Activated T-cell treated with anti-CD3 and anti-CD28 coated beads for 48 hours (primary cell): ENCODE results near the gene ATP11A.
"Not testable (repeated sequence)": the region's sequence is repeated elsewhere in the genome, so short reads cannot be mapped to it uniquely, and the experiment has no call there.

ENCODE experiments used
- DNase-seq: peaks from one replicate; pipeline ENCODE4 v3.0.0-alpha.2; 2020; ENCODE audit warnings: low read depth

Gene ATP11A

DNA sequence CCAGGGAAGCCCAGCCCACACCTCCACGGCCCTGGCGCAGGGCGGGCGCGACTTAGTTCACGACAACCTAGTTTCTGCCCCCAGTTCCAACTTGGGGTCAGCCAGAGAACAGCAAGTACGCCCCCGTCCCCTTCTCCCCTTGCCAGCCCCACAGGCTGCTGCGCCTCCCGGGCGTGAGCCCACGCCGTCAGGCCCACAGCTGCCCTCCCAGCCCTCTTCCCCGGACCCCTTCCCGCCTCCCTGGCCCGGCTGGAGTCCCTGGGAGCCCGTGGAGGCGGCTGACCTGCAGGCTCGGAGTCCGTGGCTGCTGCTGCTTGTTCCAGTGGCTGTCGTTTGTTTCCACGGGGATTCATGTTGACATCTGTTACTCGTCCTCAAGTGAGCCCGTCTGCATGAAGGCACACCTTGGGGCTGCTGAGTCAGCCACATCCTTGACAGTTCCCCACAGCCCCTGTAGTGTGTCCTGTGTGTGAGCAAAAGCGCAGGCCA lies 86.0 kb downstream of the ATP11A start:
- DNase-seq: no peak

DNA sequence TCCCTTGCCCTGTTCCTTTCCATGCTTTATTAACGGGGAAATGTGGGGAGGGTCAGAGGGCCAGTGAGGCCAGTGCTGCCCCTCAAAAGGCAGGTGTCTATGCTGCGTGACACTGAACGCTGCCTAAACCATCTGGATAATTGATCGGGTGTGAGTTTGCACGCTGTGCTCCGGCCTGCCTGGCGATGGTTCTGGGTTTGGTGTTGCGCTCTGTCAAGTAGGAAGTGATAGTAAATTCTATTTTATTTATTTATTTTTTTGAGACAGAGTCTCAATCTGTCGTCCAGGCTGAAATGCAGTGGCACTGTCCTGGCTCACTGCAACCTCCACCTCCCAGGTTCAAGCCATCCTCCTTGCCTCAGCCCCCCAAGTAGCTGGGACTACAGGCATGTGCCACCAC lies 86.5 kb downstream of the ATP11A start:
- no peak for DNase-seq

DNA sequence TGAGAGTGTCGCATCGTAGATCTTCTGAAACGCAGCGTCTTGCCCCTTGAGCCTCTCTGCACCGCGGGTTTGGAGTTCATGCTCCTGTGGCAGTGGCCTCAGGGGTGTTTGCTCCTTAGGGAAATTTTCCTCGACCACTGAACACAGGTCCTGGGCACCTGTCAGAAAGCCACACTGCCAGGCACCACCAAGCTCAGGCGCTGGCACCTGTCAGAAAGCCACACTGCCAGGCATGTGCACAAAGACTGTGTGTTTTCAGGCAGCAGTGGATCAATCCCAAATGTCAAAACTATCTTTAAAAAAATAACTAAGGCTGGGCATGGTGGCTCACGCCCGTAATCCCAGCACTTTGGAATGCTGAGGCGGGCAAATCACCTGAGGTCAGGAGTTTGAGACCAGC lies 87.1 kb downstream of the ATP11A start:
- DNase-seq: no peak

DNA sequence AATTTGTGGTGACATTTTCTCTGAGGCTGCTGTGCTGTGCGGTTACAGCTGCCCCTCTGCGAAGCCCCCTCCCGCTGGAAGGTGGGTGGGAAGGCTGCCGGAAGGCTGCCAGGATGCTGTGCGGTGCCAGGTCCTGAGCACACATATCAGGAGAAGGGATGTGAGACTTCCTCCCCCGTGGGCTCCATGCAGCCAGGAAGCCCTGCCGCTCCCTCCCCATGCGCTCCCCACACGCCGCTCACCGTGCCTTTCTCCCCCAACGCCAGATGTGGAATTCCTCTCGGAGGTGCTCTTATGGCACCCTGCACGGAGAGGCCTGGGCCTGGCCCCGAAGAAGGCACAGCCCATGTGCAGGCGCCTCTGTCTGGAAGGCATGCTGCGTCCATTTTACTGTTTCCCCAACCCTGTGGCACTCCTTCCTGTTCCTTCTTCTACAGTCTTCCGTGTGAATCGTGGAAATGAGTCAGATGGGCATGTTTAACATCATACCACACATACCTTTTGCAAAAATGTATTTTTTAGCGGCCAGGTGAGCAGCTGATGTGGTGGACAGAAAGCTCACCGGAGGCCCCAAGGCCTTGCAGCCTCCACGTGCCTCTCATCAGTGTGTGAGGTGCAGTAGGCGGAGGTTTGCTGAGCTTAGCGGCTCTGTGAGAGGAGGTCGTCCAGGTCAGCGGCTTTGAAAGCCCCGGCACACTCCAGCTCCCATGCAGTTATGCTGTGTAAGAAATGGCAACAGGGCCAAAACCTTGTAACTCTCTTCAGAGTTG lies 88.0 kb downstream of the ATP11A start:
- no peak for DNase-seq

DNA sequence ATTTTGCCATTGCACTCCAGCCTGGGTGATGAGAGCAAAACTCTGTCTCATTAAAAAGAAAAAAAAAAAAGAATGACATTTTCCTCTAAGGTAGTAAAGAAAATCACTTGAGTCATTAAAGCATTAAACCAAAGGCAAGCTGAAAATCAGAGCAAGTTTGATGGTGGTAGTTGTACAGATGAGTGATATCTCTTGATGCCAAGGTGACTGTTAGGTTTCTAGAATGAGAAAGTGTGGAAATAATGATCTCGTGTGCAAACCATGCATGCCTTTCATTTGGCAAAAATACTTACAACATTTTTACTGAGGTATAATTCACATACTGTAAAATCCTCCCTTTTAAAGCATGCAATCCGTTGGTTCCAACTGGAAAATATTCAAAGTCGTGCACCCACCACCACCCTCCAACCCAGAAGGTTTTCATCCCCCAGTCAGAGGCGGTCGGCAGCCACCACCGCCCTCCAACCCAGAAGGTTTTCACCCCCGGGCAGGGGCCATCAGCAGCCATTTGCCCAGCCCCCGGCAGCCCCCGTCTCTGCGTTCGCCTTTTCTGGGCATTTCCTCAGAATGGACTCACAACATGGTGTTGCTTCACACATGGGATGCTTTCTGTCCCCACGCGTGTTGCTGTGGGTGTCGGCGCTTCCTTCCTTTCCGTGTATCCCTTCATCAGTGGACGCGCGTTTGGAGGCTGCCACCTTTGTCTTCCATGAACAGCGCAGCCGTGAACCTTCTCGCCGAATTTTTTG lies 90.2 kb downstream of the ATP11A start:
- no peak for DNase-seq

DNA sequence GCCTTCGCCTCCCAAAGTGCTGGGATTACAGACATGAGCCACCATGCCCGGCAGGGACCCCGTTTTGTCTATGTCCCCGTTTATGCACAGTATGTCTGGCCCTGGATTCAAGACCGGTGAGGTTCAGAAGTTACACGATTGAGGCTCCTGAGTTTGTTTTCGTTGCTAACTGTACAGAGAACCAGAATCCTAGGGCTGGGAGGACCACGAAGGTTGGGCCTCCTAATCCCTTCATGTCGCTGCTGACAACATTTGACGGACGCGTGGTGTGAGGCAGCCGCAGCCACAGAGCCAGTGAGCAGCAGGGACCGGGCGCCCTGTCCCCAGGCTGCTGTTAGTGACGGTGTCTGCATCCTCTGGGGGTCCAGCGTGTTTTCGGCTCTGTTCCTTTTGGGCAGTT lies 91.4 kb downstream of the ATP11A start:
- DNase-seq: no peak

DNA sequence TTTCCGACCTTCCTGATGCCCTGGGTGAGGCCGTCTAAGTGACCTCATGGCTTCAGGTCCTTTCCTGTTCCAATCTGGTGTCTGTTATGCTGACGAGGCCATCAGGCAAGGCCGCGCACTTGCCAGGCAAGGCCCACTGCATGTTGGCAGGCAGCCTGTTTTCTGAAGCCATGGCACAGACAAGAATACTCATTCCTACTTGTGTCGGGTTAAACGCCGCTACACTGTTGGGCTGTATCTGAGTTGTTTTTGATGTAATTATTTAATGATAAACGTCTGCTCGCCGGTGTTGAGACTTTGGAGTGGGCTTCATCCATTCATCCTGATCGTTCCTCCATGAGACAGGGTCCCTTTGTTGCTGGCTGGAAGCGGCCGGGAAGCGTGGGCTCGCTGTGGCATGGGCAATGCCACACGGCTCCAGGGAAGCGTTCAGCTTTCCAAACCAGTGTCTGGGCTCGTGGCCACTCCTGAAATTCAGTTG lies 92.1 kb downstream of the ATP11A start:
- no peak for DNase-seq

DNA sequence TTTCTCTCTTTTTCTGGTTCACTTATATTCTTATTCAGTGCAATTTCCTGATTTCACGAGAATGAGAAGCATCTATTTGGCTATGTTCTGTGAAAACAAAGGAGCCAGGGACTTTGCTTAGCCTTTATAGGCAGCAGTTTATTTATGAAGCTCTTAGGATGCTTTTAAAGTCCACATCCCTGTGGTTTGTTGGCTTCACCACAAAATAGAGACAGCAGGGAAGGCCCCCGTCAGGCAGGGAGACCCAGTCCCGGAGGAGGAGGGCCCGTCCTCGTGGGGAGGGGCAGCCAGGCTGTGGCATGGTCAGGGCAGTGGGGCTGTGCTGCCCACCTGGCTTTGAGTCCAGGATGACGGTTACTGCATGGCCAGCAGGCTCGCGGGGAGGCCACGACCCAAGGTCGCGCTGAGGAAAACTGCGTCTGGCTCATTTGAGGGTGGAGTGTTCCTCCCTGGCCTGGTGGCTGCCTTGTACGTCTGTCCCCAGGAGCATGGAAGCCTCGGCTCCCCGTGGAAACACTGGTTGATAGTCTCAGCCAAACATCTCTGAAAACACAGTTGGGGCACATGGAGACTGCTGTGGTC lies 92.7 kb downstream of the ATP11A start:
- no peak for DNase-seq

DNA sequence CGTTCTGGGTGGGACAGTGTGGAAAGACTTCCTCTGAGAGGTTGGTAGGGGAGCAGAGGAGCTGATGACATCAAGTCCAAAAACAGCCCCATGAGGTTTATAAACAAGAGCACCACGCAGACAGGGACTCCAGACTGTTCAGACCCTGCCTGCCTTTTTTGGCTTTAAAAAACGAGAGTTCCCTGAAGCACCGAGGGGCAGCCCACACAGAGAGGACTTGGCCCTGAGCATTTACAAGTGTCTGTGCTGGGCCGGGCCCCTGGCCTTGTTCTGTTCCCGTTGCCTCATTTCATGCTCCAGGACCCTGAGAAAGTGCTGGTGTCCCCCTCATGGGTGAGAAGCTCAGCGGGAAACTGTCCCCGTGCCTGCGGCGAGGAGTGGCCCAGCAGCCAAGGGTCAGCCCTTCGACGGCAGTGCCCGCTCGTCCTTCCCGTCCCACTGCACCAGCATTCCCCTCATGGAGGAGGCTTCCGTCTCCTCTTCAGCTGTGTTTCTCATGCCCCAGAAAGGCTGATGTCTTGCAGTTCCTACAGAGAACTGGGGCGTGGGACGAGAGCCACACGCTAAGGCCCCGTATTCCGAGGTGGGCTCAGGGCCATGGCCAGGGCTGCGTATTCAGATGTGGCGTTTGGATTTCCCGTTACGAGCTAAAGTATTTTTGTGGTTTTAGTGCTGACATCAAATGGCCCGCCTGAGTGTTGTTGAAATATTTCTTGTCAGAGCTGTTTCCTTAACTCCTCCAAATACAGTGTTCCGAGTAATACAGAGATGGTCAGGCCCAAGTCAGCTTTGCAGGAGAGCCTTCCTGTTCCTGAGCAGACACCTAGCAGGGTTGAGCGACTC lies 93.5 kb downstream of the ATP11A start:
- DNase-seq: no peak

DNA sequence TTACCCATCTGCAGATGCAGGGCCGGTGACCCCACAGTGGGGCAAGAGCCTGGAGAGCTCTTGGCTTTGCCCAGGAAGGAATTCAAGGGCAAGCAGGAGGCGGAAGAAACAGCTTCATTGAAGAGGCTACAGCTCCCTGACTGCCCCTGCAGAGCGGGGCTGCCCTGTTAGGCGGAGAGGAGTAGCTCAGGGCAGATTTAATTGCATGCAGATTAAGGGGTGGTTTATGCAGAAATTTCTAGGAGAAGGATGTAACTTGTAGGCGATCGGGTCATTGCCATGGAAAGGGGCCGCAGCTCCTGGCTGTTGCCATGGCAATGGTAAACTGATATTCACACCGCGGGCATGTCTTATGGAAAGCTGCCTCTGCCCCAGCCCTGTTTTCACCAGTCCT lies 94.1 kb downstream of the ATP11A start:
- DNase-seq: no peak

DNA sequence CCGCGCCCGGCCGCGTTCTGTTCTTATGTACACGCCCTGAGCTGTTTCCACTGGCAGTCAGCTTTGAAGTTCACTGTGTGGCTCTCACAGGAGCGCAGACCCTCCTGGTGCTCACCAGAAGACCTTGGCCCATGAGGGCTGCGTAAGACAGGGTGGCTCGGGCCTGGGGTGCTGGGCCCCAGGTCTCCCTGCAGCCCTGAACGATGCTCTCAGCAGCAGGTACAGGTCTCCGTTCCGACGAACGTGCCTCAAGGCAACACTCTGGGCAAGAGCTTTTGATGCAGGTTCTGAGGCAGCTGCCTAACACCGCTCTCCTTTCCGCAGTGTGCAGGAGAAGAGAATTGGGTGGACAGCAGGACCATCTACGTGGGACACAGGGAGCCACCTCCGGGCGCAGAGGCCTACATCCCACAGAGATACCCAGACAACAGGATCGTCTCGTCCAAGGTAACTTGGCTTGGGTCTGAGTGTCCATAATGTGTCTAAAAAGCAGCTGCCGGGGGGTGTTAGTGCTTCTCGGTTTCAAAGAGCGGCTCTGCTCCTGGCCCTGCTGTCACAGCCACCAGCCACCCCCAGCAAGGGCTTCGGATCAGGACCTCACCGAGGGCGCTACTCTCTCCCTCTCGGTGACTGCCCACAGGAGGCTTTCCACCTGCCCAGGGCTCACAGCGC lies 95.1 kb downstream of the ATP11A start:
- DNase-seq: no peak

DNA sequence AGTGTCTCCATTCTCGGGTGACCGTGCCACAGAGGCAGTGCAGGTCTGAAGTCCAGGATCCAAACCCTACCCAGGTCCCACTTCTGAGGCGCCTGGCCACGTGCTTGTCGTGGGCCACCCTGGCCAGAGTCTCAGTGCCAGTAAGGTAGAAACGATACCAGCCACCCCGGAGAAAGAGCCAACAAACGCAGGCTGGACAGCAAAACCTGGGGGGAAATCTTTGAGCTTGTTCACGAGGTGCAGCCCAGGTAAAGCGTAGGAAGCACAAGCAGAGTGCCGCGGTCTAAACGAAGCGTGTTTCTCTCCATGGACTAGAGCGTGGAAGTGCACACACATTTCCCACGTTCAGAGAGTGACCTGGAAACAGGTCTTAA lies 95.6 kb downstream of the ATP11A start:
- DNase-seq: no peak

DNA sequence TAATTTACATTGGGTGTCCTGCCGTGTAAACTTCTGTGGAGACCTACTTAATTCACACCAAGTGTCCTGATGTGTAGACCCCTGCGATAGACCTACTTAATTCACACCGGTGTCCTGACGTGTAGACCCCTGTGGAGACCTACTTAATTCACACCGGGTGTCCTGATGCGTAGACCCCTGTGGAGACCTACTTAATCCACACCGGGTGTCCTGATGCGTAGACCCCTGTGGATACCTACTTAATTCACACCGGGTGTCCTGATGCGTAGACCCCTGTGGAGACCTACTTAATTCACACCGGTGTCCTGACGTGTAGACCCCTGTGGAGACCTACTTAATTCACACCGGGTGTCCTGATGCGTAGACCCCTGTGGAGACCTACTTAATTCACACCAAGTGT lies 97.0 kb downstream of the ATP11A start:
- DNase-seq: not testable (repeated sequence)

DNA sequence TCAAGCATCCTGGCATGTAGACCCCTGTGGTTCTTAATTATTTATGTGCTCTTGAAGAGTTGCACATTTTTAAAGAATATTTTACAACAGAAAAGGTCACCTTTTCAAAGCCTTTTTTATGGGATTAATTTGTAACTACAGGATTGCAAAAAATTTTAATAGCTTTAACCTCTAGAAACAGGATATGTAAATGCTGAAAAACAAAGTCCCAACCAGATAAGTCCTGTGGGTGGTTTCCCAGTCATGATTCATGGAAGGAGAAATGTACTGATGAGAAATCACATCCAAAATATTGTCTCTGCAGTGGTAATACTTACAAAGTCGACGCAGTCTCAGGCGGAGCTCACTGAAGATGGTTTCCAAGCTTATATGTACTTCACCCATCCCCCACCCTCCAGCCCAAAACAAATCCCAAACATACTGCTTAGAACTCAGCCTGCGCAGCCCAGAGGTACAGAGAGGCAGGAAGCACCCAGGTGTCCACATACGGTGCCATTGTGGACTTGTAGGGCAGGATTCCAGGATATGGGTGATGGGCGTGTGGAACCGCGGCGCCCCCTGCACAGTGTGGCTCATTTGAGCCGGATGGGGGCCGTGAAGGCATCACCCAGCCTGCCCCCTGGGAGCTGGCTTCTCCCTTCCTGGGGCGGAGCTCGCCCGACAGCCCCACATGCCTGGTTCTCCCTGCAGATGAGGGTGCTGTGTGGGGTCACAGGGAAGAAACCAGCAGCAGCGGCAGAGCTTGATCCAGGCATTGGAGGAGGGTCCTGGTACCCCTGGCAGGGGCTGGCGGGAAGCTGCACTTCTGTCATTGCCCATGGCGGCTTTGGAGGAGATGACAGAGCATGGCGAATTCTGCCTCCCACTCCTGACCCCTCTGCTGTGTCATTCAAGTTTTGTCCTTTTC lies 101.2 kb downstream of the ATP11A start:
- DNase-seq: no peak

DNA sequence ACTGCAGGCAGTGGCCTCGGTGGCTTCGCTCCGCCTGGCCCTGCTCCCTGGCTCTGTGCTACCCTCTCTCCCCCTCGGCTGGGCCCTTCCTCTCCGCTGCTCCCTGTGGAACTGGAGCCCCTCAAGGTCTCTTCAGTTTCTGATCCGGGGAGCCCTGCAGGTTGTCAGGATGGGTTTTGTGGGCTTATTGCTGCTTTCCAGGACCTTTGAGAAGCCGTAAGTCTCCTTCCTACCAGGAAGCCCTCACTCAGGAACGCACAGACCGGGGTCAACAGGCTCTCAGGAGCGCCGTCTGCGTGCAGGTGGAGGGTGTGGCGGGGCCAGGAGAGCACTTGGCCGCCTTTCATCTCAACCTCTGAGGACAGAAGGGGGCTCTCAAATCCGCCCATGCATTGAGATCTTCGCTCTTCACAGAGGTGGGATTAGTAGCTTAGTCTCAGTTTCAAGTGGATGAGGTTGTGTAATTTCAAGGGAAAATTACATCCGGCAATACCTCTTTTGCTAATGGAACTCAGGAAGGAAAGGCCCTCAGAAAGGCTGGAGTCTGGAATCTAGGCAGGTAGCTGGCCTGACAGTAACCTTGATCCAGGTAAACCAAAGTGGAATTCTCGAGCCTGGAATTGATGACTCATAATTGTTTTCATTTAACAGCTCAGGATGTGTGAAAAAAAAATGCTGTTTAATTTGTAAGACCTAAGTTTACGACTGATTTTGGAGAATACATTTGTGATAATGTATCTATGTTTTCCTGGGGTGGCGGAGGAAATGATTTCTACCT lies 102.0 kb downstream of the ATP11A start:
- DNase-seq: no peak

DNA sequence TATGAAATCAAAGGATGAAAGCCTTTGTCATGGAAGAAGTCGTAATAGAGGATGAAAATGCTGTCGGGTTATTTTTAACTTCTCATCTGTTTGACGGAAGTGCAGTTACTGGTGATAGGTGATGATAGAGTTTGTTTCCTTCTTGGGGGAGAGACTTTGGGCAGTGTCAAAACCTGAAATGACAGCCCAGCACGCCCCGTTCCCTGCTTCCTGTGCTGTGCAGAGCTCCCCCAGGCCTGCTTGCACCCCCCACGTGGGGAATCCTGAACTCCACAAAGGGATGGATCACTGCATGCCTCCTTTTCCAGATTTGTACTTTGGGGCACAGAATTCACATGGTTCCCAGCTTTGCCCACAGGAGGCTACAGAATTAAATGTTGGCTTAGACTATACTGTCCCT lies 102.7 kb downstream of the ATP11A start:
- DNase-seq: no peak

DNA sequence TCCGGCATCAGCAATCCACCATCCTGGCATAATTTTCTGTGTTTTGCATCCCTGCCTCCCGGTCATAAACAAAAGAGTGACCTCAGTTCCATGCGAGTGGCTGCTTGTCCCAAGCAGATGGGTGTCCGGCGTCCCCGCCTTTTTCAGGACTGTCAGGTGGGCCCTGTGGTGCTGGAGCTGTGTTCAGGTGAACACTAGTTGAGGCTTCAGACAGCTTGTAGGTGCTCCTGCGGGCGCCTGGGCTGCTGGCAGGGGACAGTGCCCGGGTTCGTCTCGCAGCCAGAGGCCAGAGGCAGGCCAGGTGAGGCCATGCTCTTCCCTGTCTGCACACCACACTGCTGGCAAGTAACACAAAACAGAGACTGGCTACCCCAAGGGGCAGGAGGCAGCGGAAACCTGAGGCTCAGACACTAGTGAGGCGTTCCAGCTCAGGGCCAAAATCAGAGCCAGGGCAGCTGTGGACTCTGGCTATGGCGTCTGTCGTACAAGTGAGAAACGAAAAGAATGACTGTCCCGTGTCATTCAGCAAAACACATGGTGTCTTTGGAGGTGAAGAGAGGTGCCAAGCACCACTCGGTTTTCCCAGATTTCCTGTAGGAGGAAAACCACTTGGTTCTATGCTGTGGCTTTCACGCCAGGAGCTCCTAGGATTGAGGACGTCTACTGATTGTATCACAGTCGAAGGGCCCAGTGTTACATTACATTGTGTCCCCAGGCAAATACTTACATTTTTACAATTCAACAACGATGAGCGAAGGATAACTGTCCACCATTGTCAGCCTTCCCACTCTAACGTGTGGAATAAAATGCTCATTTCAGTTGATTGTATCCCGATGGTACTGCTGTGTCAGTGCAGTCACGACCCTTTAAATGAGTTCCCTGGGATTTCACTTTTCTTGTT lies 104.0 kb downstream of the ATP11A start:
- DNase-seq: no peak

DNA sequence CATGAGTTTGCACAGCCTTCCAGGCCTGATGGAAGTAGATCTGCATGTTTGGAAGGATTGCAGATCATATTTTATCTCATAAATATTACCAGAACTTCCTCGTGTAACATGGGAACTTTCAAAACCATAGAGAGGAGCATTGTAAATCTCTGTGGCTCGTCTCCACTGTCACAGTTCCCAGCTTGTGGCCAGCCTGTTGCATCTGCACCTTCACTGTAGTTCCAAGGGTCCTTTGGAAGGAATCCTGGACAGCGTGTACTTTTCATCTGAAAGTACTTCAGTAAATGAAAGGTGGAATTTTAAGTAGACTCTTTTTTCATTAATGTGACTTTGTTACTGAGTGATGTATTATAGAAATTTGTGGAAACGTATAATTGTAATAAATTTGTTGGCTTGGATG lies 105.4 kb downstream of the ATP11A start:
- no peak for DNase-seq
